ENCODE measurements around the gene GHRH. TPM values are rescaled to one million over a fixed set of nuclear protein-coding genes. Genes with fewer than 3 reads are reported as not detected.
A peak's percentile ranks its signal among the peaks of the same experiment; 100 is the strongest.

Gene GHRH
- total RNA-seq, 1 experiment from 2014 or later, result not detected

DNA sequence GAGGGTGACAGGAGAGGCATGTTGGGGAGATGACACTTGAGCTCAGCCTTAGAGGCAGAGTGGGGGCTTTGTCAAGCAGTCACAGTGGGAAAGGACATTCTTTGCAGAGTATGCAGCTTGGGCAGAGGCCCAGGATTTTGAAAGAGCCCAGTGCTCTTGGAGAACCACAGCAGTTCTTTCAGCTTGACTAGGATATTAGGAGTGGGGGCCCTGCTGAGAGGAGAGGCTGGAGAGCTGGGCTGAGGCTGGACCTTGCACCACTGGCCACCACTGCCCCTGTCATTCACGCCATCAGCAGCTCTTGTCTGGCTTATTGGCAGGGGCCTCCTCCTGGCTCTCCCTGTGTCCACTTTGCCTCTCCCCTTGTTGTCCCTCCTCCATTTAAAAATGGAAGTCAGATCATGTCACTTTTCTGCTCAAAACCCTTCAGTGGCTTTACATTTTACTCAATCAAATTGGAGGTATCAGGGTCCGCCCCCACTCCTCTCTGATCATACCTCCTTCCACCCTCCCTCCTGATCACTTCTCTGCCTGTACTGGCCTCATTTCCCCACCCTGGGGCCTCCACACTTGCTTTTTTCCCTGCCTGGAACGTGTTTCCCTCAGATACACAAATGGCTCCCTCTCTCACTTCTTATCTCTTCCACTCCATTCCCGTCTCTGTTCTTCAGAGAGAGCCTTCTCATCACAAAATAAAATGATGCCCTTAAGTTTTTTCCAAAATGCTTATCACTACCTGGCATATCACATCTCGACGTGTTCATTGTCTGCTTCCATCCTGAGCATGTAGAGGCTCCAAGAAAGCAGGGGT lies 38.3 kb upstream of the GHRH start:
- BruUV-seq (replicated peaks), result no TSS peak
- ATAC-seq (no peak), DNase-seq (ENCODE audit: low read depth, low spot score) (no peak)
- no peaks in the 10 kb centered on the region for H3K27me3 ChIP-seq (ENCODE audit: insufficient read depth, low read length)
- ChIA-PET POLR2A (no interaction called here), CTCF (no interaction called here), RAD21 (ENCODE audit: low non-redundant PET in 1 of 2, low total read pairs in 2 of 2, uncharacterized antibody in 2 of 2, unreplicated experiment in 2 of 2) (no interaction called here)
- H3K4me1 ChIP-seq (ENCODE audit: control insufficient read depth in 1 of 2, insufficient read depth in 2 of 2, low read length in 2 of 2), result peaks cover 13 to 24% of the 10 kb centered on the region in 2 experiments
- H3K36me3 ChIP-seq (ENCODE audit: control insufficient read depth in 1 of 2, insufficient read depth in 2 of 2, low read length in 2 of 2), result peaks cover 14 to 33% of the 10 kb centered on the region in 2 experiments; a peak in 3 of 4 replicates
- intact Hi-C loops (cut with micrococcal nuclease), result loop anchor here (5.0 kb wide), 1 partner anchor 42 kb away; no protein-coding TSS in a partner anchor
- H3K9me3 ChIP-seq (ENCODE audit: control insufficient read depth in 1 of 2, insufficient read depth in 1 of 2, low read depth in 1 of 2, low read length in 2 of 2), result no peaks in the 10 kb centered on the region
- no peak overlapping the region for H3K27ac ChIP-seq (ENCODE audit: low read depth, low read length)
- H2AFZ ChIP-seq (ENCODE audit: low read depth, low read length, poor library complexity, severe bottlenecking), result no peak overlapping the region
- peaks cover 77% of the 10 kb centered on the region for H3K79me2 ChIP-seq (ENCODE audit: insufficient read depth, low read length)
- TF ChIP-seq CTCF (IDR thresholded peaks at IDR 0.05 in 2 of 3, conservative IDR thresholded peaks at IDR 0.05 in 1 of 3; ENCODE audit: borderline replicate concordance in 1 of 3, insufficient read depth in 1 of 3, low read depth in 2 of 3, low read length in 2 of 3) (no peak), POLR2A (IDR thresholded peaks at IDR 0.05; ENCODE audit: borderline replicate concordance, extremely low read depth, insufficient read depth, insufficient read length) (no peak), JUND (IDR thresholded peaks at IDR 0.05) (no peak), CBX3 (IDR thresholded peaks at IDR 0.05; ENCODE audit: low read depth) (no peak)
- no peak overlapping the region for H3K9ac ChIP-seq (ENCODE audit: low read length)
- H3K9me2 ChIP-seq (ENCODE audit: insufficient read depth), result no peaks in the 10 kb centered on the region
- no peak overlapping the region for H3K4me3 ChIP-seq (replicated peaks in 1 of 2; ENCODE audit: low read depth in 1 of 2, low read length in 2 of 2)
- H4K20me1 ChIP-seq (ENCODE audit: insufficient read depth), result no peaks in the 10 kb centered on the region
- H3K4me2 ChIP-seq (ENCODE audit: low read length), result no peak overlapping the region

DNA sequence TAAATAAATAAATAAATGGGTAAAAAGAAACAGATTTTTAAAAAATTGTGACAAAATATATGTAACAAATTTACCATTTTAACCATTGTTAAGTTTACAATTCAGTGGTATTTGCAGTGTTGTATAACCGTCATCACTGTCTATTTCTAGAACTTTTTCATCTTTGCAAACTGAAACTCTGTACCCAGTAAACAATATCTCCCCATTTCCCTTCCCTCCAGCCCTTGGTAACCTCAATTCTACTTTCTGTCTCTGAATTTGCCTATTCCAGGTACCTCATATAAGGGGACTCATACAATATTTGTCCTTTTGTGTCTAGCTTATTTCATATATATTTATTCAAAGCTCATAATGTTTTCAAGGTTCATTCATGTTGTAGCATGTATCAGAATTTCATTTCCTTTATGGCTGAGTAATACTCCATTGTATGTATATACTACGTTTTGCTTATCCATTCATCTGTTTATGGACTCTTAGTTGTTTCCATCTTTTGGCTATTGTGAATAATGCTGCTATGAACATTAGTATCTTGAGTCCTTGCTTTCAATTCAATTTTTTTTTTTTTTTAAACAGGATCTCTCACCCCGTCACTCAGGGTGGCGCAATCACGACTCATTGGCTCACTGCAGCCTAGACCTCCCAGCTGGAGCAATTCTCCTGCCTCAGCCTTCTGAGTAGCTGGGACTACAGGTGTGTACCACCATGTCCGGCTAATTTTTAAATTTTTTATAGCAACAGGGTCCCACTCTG lies 36.8 kb upstream of the GHRH start:
- POLR2A ChIA-PET, result no interaction called here
- BruUV-seq (replicated peaks), result no TSS peak
- Histone ChIP-seq H3K36me3 (ENCODE audit: control insufficient read depth in 1 of 2, insufficient read depth in 2 of 2, low read length in 2 of 2) (peaks cover 8 to 22% of the 10 kb centered on the region in 2 experiments; a peak in 3 of 4 replicates), H3K9ac (ENCODE audit: low read length) (no peak overlapping the region), H4K20me1 (ENCODE audit: insufficient read depth) (no peaks in the 10 kb centered on the region), H3K79me2 (ENCODE audit: insufficient read depth, low read length) (peaks cover 85% of the 10 kb centered on the region), H3K4me3 (replicated peaks in 1 of 2; ENCODE audit: low read depth in 1 of 2, low read length in 2 of 2) (no peak overlapping the region), H3K4me2 (ENCODE audit: low read length) (no peak overlapping the region), H3K9me3 (ENCODE audit: control insufficient read depth in 1 of 2, insufficient read depth in 1 of 2, low read depth in 1 of 2, low read length in 2 of 2) (no peaks in the 10 kb centered on the region), H3K9me2 (ENCODE audit: insufficient read depth) (no peaks in the 10 kb centered on the region), H3K27ac (ENCODE audit: low read depth, low read length) (no peak overlapping the region), H2AFZ (ENCODE audit: low read depth, low read length, poor library complexity, severe bottlenecking) (no peak overlapping the region), H3K27me3 (ENCODE audit: insufficient read depth, low read length) (no peaks in the 10 kb centered on the region), H3K4me1 (ENCODE audit: control insufficient read depth in 1 of 2, insufficient read depth in 2 of 2, low read length in 2 of 2) (peaks cover 29 to 39% of the 10 kb centered on the region in 2 experiments)
- CTCF ChIA-PET, result no interaction called here
- intact Hi-C loops (cut with micrococcal nuclease), result loop anchor here (5.0 kb wide), 1 partner anchor 44 kb away; no protein-coding TSS in a partner anchor
- RAD21 ChIA-PET (ENCODE audit: low non-redundant PET in 1 of 2, low total read pairs in 2 of 2, uncharacterized antibody in 2 of 2, unreplicated experiment in 2 of 2), result no interaction called here
- ATAC-seq, result no peak
- DNase-seq (ENCODE audit: low read depth, low spot score), result no peak
- no peak for TF ChIP-seq JUND (IDR thresholded peaks at IDR 0.05)
- no peak for TF ChIP-seq TCF7L2 (IDR thresholded peaks at IDR 0.05; ENCODE audit: borderline replicate concordance, extremely low read depth, insufficient read depth, insufficient read length)
- no peak for TF ChIP-seq POLR2A (IDR thresholded peaks at IDR 0.05; ENCODE audit: borderline replicate concordance, extremely low read depth, insufficient read depth, insufficient read length)
- TF ChIP-seq POLR2AphosphoS5 (IDR thresholded peaks at IDR 0.05; ENCODE audit: low read depth, low read length), result no peak
- TF ChIP-seq CEBPB (IDR thresholded peaks at IDR 0.05; ENCODE audit: low read depth), result peak; percentile 62; the same call in 1 of the 2 replicates
- TF ChIP-seq ZBTB33 (IDR thresholded peaks at IDR 0.05; ENCODE audit: extremely low read depth, insufficient replicate concordance, low read length), result no peak

All from HCT116 (cell line).